Natural killer cell (primary cell): ENCODE results near the gene PSEN1. TPM values are rescaled to one million over a fixed set of nuclear protein-coding genes. Genes with fewer than 3 reads are reported as not detected.

Experiments used
- ATAC-seq, 3 donors: fragments of 150-1000 bp in 2 of 3; fragments of 200-7000 bp in 1 of 3; cut with Tn5 transposase; 1 replicate in 1 of 3; 2 replicates in 2 of 3; pipeline ENCODE4 v1.10.0; 2021; ENCODE audit warnings: mild to moderate bottlenecking in 2 of 3, moderate library complexity in 2 of 3
- DNase-seq, 2 donors: peaks; one replicate each; pipeline versions ENCODE4 v3.0.0 to v3.0.0-alpha.2; 2013 to 2021; ENCODE audit warnings: mixed read lengths in 1 of 2
- H3K27ac ChIP-seq: one replicate; pipeline ENCODE4 v1.5.1; 2013; ENCODE audit warnings: mild to moderate bottlenecking, low read length
- H3K27me3 ChIP-seq: one replicate; pipeline ENCODE4 v1.6.1; 2013; ENCODE audit warnings: low read length; ENCODE audit not compliant: control insufficient read depth, insufficient read depth
- H3K36me3 ChIP-seq: one replicate; pipeline ENCODE4 v1.6.1; 2013; ENCODE audit warnings: low read length; ENCODE audit not compliant: control insufficient read depth, insufficient read depth
- H3K4me1 ChIP-seq: one replicate; pipeline ENCODE4 v1.6.1; 2013; ENCODE audit warnings: low read length; ENCODE audit not compliant: control insufficient read depth, insufficient read depth
- H3K4me3 ChIP-seq: one replicate; pipeline ENCODE4 v1.5.1; 2013; ENCODE audit warnings: low read length
- H3K9me3 ChIP-seq: one replicate; pipeline ENCODE4 v1.6.1; 2013; ENCODE audit warnings: low read length; ENCODE audit not compliant: control insufficient read depth, insufficient read depth
- H3K27ac Mint-ChIP-seq, 2 donors: one replicate each; pipeline ENCODE4 v1.8.0; 2022; ENCODE audit warnings: mild to moderate bottlenecking in 2 of 2, mixed read lengths in 2 of 2, moderate library complexity in 1 of 2
- H3K27me3 Mint-ChIP-seq, 2 donors: one replicate each; pipeline ENCODE4 v1.8.0; 2022; ENCODE audit warnings: low read depth in 2 of 2, mixed read lengths in 2 of 2
- H3K36me3 Mint-ChIP-seq: one replicate; pipeline ENCODE4 v1.8.0; 2022; ENCODE audit warnings: mixed read lengths
- H3K4me1 Mint-ChIP-seq, 2 donors: one replicate each; pipeline ENCODE4 v1.8.0; 2022; ENCODE audit warnings: mixed read lengths in 2 of 2
- H3K4me3 Mint-ChIP-seq: one replicate; pipeline ENCODE4 v1.8.0; 2022; ENCODE audit warnings: mild to moderate bottlenecking, moderate library complexity, mixed read lengths
- H3K9me3 Mint-ChIP-seq, 2 donors: one replicate each; pipeline ENCODE4 v1.8.0; 2022; ENCODE audit warnings: mixed read lengths in 2 of 2
- WGBS: methylation state at CpG from one replicate; pipeline ENCODE4 v1.1.7; 2013; ENCODE audit warnings: missing lambda C conversion rate; ENCODE audit not compliant: insufficient coverage; 5-methylcytosine and 5-hydroxymethylcytosine counted together
- intact Hi-C: fragments of 100-400 bp; cut with micrococcal nuclease; formaldehyde crosslinking; loops from one replicate; pipeline ENCODE4 v1.14.2; 2022
- total RNA-seq, 4 donors: library from RNA; stranded (reverse); fragments of 120-200 nt in 1 of 4; gene quantifications; one replicate each; pipeline versions ENCODE4 v1.2.3 to v1.2.4, GENCODE V29; 2013 to 2022
- TF ChIP-seq, protein P1 (sequence below): fragments of 200-600 bp; IDR thresholded peaks from one replicate; pipeline ENCODE4 v1.8.0; 2022; ENCODE audit warnings: antibody characterized with exemption

Gene PSEN1
- total RNA-seq, 3 donors from 2014 or later (not counting 1 experiment from before 2014, with no cell fraction given): 47.1 to 62.6 (median 55.2) TPM

DNA sequence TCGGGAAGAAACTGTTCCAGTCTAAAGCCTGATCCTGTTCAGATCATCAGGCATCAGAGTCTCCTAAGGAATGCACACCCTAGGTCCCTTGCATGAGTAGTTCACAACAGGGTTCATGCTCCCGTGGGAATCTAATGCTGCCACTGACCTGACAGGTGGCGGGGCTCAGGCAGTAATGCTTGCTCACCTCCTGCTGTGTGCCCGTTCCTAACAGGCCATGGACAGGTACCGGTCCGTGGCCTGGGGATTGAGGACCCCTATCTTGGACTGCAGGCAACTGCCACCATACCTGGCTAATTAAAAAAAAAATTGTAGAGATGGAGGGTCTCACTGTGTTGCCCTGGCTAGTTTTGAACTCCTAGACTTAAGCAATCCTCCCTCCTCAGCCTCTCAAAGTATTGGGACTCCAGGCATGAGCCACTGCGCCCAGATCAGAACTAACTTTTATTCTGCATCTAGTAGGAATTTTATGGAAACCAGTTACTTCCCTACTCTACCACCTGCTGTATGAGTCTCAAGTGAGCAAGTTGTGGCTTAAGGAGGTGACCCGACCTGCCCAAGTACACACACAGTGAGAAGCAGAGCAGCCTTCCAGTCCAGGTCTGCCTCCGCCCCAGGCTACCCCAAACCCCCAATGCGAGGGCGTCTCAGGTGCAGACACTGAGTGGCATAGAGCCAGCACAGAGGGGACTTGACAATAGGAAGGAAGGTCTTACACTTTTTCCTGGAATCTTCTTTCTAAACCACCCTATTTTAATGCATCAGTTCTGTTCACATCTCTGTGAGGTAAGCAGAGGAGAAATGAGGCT is 98.5 kb downstream of the PSEN1 start:
- Histone ChIP-seq H3K4me3 (no peak overlapping the region), H3K9me3 (no peaks in the 10 kb centered on the region), H3K4me1 (peaks cover 10% of the 10 kb centered on the region), H3K27ac (no peak overlapping the region), H3K27me3 (peaks cover 17% of the 10 kb centered on the region), H3K36me3 (no peaks in the 10 kb centered on the region)
- intact Hi-C loops: no loop called here
- DNase-seq: no peak
- Mint-ChIP-seq H3K27ac (no peak overlapping the region), H3K4me1 (peaks cover 6 to 8% of the 10 kb centered on the region in 2 donors), H3K27me3 (peaks cover 48 to 54% of the 10 kb centered on the region in 2 donors), H3K36me3 (no peaks in the 10 kb centered on the region), H3K9me3 (no peaks in the 10 kb centered on the region), H3K4me3 (peak overlapping the region; percentile 28)
- no peak for ATAC-seq
- TF ChIP-seq, protein P1, sequence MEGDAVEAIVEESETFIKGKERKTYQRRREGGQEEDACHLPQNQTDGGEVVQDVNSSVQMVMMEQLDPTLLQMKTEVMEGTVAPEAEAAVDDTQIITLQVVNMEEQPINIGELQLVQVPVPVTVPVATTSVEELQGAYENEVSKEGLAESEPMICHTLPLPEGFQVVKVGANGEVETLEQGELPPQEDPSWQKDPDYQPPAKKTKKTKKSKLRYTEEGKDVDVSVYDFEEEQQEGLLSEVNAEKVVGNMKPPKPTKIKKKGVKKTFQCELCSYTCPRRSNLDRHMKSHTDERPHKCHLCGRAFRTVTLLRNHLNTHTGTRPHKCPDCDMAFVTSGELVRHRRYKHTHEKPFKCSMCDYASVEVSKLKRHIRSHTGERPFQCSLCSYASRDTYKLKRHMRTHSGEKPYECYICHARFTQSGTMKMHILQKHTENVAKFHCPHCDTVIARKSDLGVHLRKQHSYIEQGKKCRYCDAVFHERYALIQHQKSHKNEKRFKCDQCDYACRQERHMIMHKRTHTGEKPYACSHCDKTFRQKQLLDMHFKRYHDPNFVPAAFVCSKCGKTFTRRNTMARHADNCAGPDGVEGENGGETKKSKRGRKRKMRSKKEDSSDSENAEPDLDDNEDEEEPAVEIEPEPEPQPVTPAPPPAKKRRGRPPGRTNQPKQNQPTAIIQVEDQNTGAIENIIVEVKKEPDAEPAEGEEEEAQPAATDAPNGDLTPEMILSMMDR: no peak
- WGBS: 78% methylated on average over 11 of the region's 11 CpGs

DNA sequence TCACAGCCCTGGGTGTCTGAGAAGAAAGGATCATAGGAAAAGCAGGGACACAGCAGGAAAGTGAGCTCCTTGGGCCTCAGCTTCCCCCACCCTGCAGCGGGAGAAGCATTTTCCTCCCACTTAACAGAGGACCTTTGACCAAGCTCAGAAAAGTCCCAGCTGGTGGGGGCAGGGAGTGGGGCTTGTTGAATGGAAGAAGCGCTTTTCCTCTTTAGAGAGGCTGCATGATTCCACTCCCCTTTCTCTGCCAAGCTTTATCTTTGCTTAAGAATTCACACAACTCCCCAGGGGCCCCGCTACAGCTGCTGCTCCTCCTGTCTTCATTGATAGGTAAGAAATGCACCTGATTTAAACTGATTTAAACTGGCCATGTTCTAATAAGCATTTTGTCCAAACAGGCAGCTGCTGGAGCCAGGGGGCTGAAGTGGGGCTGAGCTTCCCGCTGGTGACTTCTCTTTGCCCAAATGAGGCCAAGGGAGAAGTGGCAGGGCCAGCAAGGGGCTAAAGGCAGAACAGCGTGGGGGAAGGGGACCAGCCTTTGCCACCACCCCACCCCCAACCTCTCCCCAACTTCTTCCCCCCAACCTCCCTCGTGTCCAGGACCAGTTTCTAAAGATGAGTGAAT is 99.3 kb downstream of the PSEN1 start:
- TF ChIP-seq, protein P1: no peak
- intact Hi-C loops: no loop called here
- Histone ChIP-seq H3K4me1 (peaks cover 13% of the 10 kb centered on the region), H3K27me3 (peaks cover 17% of the 10 kb centered on the region), H3K4me3 (no peak overlapping the region), H3K27ac (no peak overlapping the region), H3K9me3 (no peaks in the 10 kb centered on the region), H3K36me3 (no peaks in the 10 kb centered on the region)
- Mint-ChIP-seq H3K4me3 (peak overlapping the region; percentile 28), H3K27ac (no peak overlapping the region), H3K4me1 (peaks cover 6 to 8% of the 10 kb centered on the region in 2 donors), H3K36me3 (no peaks in the 10 kb centered on the region), H3K9me3 (no peaks in the 10 kb centered on the region), H3K27me3 (peaks cover 52 to 54% of the 10 kb centered on the region in 2 donors)
- ATAC-seq (no peak), DNase-seq (no peak)
- 52% methylated on average over 3 of the region's 6 CpGs for WGBS

DNA sequence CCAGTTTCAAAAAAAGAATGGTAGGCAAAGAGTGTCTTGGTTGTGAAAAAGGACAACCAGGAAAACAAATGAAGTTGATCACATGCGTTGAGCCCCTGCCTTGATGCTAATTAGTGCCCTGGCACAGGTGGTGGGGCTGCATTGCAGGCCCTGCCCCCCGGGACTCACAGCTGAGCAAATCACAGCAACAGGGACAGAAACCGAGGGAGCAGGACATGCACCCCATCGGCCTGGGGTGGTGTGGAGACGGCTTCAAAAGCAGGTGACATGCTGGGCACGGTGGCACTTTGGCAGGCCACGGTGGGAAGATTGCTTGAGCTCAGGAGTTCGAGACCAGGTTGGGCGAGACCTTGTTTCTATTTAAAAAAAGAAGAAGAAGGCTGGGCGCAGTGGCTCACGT is 99.8 kb downstream of the PSEN1 start:
- Histone ChIP-seq H3K27ac (no peak overlapping the region), H3K36me3 (no peaks in the 10 kb centered on the region), H3K4me3 (no peak overlapping the region), H3K4me1 (peaks cover 18% of the 10 kb centered on the region), H3K27me3 (peaks cover 17% of the 10 kb centered on the region), H3K9me3 (no peaks in the 10 kb centered on the region)
- TF ChIP-seq, protein P1: no peak
- H3K27ac Mint-ChIP-seq: no peak overlapping the region
- no peaks in the 10 kb centered on the region for H3K36me3 Mint-ChIP-seq
- peaks cover 55 to 57% of the 10 kb centered on the region in 2 donors for H3K27me3 Mint-ChIP-seq
- H3K4me3 Mint-ChIP-seq: no peak overlapping the region
- intact Hi-C loops: no loop called here
- no peaks in the 10 kb centered on the region for H3K9me3 Mint-ChIP-seq
- no peak for ATAC-seq
- H3K4me1 Mint-ChIP-seq: peaks cover 6 to 8% of the 10 kb centered on the region in 2 donors
- no peak for DNase-seq
- 41% methylated on average over 11 of the region's 11 CpGs for WGBS
